NOMO-1 (cell line): ENCODE measurements around the gene APOH.

Experiments
- DNase-seq, 2 experiments: peaks; one replicate each; lab custom pipeline; 2025; ENCODE audit not compliant: unreplicated experiment in 2 of 2; lab: John Stamatoyannopoulos, UW

Gene APOH

DNA sequence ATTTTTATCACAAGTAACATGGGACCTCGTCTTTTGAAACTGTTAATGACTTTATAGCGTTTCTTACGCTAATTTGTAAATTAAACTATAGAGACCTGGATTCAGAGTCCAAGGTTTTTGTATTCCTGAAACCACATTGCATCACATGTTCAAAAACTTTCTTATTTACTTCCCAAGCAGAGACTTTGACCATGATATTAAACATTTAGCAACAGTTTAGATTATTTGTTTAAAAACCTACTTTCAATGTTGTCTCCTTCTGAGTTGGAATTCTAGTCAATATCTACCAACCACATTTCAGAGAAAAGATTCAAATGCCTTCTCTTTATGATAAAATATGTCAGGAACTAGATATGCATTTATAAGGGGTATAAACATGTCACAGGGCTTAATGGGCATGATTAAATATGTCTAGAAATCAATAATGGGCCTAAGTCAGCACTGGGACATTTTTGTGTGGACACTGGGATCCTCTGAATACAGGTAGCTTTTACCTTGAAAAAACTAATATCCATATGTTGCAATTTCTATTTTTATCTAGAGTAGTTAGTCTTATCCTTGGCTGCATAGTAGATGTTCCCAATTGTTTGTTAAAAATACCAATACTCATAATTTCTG lies 6.3 kb upstream of the APOH start:
- no peak for DNase-seq

DNA sequence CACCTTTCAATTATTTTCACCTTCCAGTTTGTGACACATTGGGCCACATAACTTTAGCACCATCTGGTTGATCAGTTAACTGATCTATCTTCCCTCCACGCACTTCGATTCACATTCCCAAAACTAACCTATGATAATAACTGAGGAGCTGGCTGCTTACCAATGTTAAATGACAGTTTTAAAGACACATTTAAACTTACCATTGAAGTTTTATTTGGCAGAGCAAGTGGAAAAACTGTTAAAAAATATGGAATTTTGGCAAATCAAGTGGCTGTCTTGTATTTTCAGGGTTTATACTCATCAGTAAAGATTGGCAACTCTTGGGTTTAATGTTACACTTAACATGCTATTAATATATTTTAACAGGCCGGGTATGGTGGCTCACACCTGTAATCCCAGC lies 5.4 kb upstream of the APOH start:
- DNase-seq = no peak

DNA sequence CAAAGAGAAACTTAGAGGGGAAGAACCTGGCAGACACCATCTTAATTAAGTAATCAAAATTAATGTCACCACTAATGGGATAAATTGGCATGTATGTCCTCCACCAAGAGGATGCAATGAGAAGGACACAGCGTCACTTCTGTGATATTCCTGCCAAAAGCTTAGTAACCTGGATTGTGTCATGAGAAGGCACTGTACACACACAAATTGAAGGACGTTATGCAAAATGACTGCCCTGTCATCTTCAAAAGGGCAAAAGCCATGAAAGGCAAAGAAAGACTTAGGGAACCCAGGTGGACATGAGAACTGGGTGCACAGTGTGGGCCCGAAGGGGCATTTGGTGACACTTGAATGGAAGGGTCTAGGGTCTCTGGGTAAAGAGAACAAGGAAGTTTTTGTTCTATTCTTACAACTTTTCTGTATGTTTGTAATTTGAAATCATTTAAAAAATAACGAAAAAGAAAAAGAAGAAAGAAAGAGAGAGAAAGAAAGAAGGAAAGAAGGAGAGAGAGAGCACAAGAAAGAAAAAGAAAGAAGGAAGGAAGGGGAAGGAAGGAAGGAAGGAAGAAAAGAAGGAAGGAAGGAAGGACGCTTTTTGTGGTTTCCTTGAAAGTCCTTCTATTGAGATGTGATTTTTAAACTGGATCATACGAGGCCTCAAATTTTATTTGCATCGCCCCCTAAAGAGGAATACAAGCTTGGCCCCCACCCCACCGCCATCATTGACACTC lies 4.0 kb upstream of the APOH start:
- DNase-seq = no peak

DNA sequence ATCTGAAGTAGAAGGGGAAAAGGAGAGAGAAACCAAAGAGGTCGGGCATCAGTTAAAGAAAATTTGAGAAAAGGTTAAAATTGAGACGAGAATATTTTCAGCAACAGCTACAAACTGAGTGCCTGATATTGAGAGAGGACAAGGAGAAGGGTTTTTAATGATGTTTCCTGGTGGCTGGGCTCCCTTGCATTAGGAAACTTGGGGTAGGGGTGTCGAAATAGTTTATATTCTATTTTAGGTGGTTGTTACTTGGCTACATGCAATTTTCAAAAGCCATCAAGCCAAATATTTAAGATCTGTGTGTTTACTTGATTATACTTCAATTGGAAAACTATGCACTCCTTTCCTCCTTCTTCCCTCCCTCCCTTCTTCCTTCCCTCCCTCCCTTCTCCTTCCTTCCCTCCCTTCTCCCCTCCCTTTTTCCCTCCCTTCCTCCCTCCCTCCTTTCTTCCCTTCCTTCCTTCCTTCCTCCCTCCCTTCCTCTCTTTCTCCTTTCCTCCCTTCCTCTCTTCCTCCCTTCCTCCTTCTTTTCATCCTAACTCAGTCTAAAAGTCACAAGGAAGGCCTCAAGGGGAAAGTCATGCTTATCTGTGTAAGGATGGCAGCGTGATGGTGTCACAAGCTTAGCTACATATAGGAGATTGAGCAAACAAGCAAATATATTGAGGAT lies 1.8 kb upstream of the APOH start:
- DNase-seq = peak; percentile 20 to 56

DNA sequence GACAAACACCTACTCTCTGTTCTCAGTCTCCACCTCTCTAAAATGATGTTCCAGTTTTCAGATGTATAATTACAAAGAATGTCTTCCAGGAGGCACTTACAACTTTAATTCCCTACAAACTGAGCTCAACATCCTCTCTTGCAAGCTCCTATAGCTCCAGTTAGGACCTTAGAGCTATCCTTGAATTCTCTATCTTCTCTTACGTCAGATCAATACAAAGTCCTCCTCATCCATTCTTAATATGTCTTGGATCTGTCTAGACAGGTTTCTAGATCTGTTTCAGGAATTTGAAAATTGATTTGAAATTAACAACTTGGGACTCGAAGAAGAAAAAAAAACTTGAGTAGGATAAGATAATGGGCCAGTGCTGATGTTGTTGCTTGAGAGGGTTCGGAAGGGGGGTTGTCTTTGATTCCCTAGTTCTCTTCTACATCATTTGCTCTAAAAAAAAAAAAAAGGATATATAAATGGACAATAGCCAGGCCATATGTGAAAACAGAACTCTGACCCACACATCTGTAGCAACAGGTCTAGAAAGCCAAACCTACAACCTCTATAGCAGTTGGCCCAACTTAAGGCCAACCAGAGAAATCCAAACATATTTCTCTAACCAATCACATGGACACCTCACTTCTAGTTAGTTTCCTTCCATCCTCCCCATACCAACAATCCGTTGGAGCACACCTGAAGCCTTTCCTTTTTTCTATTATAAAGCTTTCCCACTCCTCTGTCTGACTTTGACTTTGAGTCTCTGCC lies 746 bp upstream of the APOH start:
- DNase-seq = no peak

DNA sequence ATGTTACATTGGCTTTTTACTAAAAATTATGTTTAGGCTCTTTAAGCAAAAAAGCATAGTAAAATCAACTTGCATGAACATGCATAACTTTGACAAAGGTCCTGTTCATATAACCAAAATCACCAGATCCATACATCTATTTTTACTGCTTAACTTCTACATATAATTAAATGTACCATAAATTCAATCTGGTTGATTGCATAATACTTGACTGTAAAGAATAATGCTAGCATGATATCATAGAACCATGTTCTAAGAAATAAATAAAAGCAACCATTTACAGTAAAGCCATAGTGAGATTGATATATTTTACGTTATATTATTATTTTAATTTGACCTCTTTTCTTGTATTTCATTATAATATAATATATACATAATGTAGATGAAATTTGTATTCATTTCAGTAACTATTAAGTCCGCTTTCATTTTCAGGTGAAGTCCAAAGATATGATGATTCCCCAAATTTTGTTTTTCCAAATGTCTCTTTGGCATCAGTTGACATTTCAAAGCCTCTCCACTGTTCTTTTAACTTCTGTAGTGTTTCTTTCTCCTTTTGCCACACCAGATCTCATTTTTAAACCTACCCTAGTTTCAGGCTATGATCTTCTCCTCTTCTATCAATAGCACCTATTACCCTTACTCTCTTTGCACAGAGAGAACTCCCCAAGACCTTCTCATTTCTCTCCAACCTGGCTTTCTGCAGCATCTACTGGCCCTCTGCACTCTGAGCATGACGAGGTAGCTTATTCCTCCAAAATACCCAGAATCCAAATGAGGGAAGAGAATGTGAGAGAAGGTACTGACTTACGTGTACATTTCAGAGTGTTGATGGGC lies 1.8 kb downstream of the APOH start:
- no peak for DNase-seq

DNA sequence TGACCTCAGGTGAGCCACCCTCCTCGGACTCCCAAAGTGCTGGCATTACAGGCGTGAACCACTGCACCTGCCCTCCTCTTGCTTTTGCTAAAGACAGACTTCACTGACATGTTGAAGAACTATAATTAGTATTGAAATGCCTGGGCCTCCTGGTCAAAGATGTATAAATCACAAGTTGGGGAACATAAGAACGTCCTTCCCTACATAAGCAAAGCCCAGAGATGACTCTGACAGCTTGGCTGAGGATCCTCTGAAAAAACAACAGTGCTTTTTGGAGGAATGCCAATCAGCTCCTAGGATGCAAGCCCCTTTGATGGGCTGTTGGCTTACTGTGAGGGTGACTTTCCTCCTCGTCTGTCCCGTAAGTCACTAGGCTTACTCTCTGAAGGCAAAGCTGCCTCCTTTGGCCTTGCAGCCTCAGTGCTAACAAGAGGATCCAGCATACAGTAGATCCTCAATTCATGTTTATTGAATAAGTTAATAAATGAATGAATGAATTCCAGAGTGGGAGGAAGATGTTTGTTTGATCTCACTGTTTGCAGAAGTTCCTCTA lies 6.3 kb downstream of the APOH start:
- DNase-seq = no peak

DNA sequence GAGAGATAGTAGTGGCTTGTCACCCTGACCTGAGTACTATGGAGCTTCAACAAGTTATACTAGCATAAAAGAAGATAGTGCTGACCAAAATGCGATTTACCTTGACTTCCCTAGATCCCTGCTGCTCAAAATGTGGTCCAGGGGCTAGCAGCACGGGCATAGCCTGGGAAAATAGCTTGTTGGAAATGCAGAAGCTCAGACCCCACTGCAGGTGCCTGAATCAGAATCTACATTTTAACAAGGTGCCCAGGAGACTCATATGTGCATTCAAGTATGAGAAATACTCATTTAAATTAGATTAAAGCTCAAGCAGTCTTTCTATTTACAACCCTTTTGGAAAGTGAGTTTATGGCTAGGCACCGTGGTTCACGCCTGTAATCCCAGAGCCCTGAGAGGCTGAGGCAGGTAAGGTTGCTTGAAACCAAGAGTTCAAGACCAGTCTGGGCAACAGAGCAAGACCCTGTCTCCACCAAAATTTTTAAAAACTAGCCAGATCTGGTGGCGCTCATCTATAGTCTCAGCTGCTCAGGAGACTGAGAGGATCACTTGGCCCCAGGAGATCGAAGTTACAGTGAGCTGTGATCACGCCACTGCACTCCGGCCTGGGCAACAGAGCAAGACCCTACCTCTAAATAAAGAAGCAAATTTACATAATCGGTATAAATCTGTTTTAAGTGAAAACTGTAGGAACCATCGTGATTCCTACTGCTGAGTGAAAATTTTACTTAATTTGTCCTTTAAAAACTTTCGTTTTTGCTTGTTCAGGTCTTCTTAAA lies 7.3 kb downstream of the APOH start:
- no peak for DNase-seq

DNA sequence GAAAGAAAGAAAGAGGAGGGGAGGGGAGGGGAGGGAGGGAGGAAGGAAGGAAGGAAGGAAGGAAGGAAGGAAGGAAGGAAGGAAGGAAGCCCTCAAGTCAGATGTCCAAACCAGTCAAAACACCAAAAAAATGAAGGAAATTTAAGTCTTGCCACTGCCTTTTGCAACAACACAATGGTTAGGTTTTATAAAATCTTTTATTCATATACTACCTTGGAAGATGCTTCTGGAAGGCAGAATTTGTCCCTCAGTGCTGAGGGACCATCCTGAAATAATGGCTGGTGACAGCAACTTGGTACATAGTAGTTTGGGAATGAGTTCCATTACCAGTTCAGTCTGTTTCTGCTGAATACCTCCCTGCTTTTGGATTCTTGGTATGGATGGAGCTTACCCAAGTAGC lies 7.9 kb downstream of the APOH start:
- DNase-seq = no peak

DNA sequence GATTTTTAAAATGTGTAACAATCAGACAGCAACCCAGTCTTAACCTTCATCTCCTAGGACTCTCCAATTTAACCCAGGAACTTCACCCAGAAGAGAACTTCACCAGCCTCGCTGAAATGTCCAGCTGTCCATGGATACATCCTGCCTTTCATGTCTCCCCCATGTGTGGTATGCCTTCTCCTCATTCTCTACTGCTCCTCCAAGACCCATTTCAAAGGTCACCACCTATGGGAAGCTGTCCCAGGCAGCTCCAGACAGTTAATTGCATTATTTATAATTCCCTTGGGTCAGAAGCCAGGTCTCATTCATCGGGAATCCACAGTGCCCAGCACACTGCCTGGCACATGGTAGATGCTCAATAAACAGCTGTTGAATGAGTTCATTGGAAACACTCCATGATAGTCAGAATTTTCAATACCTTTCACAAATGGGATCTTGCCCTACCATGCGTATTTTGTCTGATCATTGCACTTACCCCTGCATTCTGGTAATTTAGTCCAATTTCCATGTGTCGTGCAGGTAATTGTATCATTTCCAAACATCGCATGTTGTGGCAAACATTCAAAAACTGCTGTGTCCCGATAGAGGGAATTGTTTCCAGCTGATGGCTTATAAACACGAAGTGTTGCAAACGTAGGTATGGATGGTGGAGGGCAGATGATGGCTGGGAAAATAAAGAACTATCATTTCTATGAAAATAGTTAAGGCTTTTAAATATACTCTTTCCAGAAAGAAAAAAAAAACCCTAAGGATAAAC lies 9.0 kb downstream of the APOH start:
- no peak for DNase-seq

DNA sequence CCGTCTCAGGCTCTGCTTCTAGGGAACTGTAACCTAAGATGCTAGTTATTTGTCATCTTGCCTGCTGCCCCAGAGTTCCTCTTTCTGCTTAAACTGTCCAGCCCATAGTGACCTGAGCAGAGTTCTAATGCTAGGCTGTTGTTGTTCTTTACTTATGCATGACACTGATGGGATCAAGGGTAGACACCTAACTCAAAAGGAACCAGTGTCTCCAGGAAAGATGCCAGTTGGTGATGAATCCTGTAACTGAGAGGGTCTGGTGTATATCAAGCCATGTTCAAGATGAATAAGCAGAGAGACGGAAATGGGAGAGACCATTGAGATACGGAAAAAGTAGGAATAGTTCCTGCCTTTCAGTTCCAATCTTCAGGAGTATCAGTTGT lies 13.7 kb downstream of the APOH start:
- no peak for DNase-seq

DNA sequence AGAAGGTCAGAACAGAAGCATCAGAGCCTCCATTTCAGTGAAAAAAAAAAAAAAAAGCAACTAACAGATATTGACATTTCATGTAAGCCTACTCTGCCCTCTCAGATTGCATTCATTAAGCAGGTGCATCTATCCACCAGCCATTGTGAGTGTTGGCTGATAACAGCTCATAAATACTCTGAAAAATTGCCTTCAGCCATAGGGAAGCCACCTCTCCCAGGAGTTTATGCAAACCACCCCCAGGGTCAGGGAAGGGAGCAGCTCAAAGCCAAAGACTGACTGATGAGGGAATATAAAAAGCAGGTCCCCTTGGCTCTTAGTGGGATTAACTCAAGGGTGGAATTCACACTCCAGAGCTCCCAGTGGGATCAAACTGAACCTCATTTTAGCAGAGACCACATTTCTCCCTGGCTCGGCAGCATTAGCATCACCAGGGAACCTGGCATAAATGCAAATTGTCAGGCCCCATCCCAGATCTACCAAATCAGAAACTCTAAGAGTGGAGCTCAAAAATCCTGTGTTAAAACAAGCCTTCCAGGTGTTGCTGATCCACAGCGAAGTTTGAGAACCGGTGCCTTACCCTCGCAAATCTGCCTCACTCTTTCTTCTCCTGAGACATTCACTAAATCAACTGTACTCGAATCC lies 14.2 kb downstream of the APOH start:
- DNase-seq = no peak

DNA sequence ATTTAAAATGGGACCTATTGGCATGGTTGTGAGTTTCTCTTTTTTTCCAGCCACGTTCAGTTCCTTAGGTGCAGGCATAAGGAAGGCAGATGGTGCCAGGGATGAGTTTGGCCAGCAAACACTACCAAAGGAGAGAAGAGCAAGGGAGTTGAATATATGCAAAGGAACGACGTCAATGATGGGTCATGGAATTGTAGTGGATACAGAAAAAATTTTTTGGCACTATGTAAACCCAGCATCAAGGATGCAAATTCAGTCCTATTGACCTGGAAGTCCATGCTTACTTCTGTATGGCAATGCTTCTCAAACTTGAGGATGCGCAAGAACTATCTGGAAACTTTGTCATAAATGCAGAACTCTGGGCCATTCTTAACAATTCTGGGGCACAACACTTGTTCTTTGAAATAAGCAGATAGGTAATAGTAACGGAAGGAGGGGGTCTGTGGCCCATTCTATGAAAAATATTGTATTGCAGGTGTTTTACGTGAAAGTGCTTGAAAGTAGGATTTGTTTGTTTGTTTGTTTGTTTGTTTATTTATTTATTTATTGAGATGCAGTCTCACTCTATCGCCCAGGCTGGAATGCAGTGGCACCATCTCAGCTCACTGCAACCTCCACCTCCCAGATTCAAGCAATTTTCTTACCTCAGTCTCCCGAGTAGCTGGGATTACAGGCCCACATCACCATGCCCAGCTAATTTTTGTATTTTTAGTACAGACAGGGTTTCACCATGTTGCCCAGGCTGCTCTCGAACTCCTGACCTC lies 18.0 kb downstream of the APOH start:
- no peak for DNase-seq

DNA sequence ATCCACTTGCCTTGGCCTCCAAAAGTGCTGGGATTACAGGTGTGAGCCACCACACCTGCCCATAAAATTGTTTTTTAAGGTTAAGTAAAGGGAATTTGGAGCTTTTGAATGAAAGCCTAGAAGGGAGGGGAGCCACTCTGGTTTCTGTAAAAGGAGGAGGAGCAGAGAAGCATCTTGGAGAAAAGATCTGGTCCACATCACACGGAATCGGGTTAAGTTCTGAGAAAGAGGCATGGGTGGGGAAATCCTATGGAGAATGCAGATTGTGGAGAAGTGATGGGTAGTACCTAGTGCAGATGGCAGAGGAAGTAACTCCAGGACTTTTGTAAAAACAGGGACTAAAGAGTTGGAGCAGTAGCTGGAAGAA lies 19.0 kb downstream of the APOH start:
- no peak for DNase-seq

DNA sequence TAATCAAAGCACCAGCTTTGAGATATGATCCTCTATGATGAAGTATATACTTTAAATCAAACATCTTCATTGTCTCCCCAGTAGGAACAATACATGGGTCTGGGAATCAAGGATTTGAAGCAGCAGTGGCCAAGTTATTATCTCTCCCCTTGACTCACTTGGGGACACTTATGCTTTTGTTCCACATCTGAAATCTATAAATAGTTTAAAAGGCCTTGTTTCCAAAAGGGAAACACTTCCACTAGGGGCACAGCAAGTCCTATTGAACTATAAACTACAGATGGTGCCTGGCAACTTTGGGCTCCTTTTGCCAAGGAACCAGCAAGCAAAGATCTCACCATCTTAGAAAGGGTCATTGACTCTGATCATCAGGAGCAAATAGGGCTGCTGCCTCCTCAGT lies 21.3 kb downstream of the APOH start:
- no peak for DNase-seq

DNA sequence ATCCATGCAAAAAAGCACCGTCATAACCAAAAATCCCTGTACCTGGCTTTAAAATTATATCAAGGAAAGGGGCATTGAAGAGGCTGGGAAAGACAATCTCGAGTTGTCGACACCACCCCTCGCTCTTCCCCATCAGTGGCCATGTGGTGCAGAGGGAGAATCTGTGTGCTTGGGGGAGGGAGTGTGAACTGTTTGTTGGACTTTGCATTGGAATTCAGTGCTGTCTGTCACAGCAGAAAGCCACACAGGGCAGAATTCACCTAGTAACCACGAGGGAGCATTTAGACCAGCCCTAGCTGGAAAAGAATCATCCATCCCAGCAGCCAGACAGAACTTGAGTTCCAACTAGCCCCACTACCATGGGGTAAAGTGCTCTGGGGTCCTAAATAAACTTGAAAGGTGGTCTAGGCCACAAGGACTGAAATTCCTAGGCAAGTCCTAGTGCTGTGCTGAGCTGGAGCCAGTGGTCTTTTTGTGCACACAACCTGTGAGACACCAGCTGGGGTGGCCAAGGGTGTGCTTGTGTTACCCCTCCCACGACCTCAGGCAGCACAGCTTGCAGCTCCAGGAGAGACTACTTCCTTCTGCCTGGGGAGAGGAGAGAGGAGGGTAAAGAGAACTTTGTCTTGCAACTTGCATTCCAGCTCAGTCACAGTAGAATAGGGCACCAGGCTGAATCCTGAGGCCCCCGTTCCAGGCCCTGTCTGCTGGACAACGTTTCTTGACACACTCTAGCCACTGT lies 25.8 kb downstream of the APOH start:
- no peak for DNase-seq

DNA sequence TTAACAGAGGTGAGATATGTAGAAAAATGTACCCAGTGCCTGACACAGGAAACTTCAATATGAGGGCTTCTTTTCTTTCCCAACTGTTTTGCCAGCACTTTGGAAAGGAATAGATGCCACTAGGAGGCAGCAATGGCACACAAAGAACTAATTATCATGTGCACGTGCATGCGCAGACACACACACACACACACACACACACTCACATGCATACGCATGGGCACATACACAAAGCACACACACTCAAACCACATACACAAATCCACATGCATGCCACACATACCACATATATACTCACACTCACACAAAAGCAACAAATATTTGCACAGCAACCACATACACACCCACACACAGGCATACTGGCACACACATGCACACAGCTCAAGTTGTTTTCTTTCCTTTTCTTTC lies 28.5 kb downstream of the APOH start:
- peak; percentile 8 to 20 for DNase-seq
